NCI-H345 treated with DMSO at 0.1 percent for 48 hours (cell line): ENCODE data around the gene NGEF.
"Not testable (repeated sequence)": the region's sequence is repeated elsewhere in the genome, so short reads cannot be mapped to it uniquely, and the experiment has no call there.

Source experiments
- DNase-seq: peaks from one replicate; lab custom pipeline; 2025; ENCODE audit not compliant: unreplicated experiment; lab: John Stamatoyannopoulos, UW

NGEF gene

DNA sequence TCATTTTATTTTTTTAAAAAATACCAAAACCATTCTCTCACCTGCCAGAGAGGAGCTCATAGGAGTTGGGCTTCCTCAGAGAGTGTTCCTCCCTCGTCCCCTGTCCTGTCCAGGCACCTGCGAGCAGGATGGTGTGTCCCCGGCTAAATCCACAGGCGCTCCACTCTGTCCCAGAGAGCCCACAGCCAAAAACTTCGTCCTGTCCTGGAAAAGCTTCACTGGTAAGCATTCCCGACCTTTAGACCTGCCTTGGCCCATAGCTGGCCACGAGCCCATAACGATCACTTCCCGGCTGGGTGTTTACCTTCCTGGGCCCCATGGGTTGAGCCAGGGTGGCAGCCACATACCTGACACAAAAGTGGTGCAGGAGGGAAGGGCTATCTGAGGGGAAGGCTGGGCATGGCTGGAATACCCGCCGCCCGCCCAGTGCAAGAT lies at the start of gene NGEF:
TSS of gene NGEF (minus strand) at position 230 of the 435 bp plus-strand sequence. CDS start 38,366 bp downstream, outside the sequence.
- no peak for DNase-seq

DNA sequence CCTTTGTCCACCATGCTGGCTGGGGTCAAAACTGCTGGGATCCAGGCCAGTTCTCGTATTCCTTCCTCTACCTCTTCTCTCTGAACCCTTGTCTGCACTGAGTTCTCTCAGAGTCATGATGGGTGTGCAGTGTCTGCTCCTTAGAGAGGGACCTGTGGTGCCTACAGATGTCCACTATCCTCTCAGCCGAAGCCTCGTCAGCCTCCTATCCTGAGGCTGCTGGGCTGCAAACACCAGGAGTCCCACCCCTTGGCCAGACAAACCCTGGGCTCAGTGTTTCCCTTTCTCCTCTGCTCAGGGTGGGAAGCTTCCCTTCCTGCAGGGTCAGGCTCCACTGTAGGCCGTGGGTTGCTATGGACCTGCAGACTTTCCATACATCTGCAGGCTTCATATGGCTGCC lies 49.4 kb upstream of the NGEF start:
- no peak for DNase-seq

DNA sequence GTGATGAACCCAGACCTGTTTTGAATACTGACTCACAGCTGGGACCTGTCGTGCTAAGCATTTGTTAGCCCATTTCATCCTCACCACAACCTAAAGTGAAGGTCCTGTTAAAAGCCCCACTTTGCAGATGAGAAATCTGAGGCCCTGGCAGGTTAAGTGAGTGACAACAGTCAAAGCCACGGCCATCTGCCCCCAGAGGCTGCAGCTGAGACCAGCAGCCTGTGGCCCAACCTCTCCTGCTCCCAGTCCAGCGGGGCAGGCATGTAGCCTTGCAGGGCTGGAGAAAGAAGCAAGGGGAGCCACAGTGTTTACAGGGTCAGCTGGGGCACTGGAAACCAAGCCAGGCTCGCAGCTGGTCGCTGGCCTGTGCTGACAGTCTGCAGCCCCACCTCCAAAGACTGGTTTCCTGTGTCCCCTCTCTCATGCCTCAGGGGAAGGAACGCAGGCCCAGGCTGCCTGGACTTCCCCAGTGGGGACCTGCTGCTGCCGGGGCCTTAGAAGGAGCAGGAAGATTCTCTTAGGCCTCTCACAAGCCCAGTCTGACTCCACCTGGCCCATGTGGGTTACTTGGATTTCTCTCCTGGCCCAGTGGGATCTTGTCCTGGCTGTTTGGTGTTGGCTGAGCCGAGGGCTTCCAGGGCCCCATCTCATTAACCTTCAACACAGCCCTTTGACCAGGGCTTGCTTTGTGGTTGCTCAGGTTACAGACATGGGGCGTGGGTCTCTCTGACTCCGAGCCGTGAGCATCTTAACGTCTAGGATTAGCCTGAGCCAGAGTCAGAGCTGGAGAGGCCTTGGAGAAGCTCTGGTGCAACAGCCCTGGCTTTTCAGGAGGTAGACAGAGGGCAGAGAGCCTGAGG lies 48.8 kb upstream of the NGEF start:
- no peak for DNase-seq

- DNase-seq, result no peak
Measured at GRCh38 chr2:233060980-233061590, 48.0 kb upstream of the NGEF start.

GRCh38 chr2:233060501-233060979 lies 47.5 kb upstream of the NGEF start:
- no peak for DNase-seq

DNA sequence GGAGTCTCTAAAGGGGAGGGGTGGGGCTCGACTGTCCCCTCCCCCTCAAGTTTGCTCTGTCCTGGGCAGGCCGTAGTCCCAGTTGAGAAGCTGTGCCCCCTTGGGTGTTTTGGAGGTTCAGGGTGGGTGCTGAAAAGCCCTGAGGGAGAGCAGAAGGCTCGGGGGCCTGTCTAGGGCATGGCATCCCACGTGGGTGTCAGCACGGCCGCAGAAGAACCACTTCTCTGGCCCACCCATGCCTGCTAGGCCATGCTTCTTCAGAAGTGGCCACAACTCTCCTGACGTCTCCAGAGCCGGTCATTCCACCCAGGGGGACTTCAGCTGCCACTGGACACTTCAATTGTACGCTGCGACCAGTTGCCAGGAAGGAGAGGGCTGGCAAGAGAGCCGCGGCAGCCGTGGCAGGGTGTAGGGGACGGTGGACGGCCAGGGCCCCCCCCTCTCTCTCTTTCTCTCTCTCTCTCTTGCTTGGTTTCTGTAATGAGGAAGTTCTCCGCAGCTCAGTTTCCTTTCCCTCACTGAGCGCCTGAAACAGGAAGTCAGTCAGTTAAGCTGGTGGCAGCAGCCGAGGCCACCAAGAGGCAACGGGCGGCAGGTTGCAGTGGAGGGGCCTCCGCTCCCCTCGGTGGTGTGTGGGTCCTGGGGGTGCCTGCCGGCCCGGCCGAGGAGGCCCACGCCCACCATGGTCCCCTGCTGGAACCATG lies 46.9 kb upstream of the NGEF start, which contains the start of gene INPP5D:
TSS of gene INPP5D (plus strand) at position 546 of the 704 bp plus-strand sequence. CDS start at position 683, 137 bp downstream.
- no peak for DNase-seq

- no peak for DNase-seq
Measured at GRCh38 chr2:233059547-233059796, 46.4 kb upstream of the NGEF start.

- DNase-seq, result no peak
Measured at GRCh38 chr2:233058717-233059546, 45.9 kb upstream of the NGEF start.

GRCh38 chr2:233056961-233057605 lies 44.0 kb upstream of the NGEF start:
- DNase-seq, result no peak

- DNase-seq, result no peak
Measured at GRCh38 chr2:233055362-233055761, 42.3 kb upstream of the NGEF start.

DNA sequence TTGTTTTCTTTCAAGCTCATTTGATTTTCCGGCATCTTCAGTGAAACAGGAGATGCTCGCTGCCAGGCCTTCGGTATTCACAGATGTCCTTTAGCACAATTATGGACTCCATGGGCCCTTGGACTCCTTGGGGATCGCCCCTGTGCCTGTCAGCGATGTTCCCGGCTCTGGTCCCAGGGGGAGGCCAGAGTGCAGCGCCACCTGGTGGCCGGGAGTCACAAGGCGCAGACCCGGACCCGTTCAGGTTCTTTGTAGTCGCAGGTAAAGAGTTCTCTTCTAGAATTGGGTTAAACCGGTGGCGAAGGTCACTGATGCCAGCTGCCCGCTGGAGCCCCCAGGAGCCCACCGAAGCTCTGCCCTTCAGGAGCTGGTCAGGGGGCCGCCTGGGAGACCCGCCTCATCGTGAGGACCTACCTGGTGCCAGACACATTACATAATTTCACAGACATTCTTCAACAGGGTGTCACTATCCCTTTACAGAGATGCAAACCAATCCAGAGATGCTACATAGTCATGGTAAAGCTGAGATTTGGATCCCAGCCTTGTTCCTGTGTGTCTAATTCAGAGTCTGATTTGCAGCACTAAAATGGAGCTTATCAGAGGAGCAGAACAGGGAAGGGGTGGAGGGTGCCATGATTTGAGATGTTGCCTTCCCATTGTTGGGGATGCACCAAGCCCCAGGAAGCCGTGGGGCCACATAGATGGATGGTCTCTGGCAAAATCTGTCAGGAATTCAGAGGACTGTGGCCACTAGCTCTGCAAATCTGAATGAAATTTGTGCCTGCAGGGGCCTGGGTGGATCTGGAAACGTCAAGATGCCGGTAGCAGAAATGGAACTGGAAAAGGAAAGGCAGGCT lies 41.1 kb upstream of the NGEF start:
- no peak for DNase-seq

DNA sequence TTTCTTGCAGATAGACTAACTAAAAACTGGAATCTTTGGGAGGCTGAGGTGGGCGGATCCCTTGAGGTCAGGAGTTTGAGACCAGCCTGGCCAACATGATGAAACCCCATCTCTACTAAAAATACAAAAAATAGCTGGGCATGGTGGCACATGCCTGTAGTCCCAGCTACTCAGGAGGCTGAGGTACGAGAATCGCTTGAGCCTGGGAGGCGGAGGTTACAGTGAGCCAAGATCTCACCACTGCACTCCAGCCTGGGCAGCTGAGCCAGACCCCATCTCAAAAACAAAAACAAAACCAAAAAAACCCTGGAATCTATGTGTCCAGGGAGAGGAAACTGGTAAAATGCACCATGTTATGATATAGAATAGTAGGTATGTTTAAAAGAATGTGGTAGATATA lies 39.5 kb upstream of the NGEF start:
- not testable (repeated sequence) for DNase-seq

- no peak for DNase-seq
Measured at GRCh38 chr2:233051241-233052149, 38.4 kb upstream of the NGEF start.

DNA sequence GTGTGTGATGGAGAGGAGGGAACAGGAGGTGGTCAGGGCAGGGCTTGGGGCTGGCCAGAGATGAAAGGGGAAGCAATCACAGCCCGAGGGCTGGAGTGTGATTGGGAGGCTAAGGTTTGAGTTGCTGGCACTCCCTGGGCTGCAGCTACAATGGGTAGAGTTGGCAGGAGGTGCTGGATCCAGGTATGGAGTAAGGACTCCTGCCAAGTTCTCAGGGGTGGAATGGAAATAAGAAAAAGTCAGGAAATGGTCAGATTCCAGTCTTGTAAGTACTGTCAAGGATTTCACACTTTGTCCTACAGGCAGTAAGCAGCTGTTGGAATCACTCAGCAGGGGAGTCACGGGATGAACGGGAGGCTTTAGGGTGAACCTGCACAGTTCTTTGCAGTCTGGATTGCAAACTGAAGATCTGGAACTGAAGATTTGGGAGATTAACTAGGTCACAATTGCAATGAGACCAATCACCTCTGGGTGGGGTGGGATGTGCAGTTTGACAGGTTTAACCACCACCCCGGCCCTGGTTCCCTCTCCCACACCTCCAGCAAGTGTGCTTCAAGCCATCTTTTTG lies 36.2 kb upstream of the NGEF start:
- DNase-seq, result no peak

GRCh38 chr2:233048569-233049193 lies 35.6 kb upstream of the NGEF start:
- DNase-seq, result no peak

- DNase-seq, result no peak
Measured at GRCh38 chr2:233047667-233048066, 34.6 kb upstream of the NGEF start.

- DNase-seq, result no peak
Measured at GRCh38 chr2:233047206-233047605, 34.1 kb upstream of the NGEF start.
